GM12873 (cell line): ENCODE data around the gene IFI30.

Source experiments
- TF ChIP-seq, protein P1 (sequence below): IDR thresholded peaks from 2 replicates; pipeline ENCODE4 v1.5.1; 2012; ENCODE audit warnings: low read depth, mild to moderate bottlenecking, moderate library complexity, low read length, control low read depth; ENCODE audit not compliant: insufficient read depth; ENCODE audit errors: missing control alignments

Gene IFI30

DNA sequence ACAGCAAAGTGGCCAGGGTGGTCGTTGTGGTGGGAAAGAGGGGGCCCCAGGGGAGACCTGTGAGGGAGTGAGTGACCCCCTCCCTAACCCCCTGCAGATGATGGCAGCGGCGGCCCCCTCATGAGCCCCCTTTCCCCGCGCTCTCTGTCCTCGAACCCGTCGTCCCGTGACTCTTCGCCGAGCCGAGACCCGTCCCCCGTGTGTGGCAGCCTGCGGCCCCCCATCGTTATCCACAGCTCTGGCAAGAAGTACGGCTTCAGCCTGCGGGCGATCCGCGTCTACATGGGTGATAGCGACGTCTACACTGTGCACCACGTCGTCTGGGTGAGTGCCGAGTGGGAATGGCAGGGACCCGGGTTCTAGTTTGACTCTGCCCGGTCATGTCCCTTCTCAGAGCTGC, 28.7 kb upstream of the IFI30 start:
- TF ChIP-seq, protein P1, sequence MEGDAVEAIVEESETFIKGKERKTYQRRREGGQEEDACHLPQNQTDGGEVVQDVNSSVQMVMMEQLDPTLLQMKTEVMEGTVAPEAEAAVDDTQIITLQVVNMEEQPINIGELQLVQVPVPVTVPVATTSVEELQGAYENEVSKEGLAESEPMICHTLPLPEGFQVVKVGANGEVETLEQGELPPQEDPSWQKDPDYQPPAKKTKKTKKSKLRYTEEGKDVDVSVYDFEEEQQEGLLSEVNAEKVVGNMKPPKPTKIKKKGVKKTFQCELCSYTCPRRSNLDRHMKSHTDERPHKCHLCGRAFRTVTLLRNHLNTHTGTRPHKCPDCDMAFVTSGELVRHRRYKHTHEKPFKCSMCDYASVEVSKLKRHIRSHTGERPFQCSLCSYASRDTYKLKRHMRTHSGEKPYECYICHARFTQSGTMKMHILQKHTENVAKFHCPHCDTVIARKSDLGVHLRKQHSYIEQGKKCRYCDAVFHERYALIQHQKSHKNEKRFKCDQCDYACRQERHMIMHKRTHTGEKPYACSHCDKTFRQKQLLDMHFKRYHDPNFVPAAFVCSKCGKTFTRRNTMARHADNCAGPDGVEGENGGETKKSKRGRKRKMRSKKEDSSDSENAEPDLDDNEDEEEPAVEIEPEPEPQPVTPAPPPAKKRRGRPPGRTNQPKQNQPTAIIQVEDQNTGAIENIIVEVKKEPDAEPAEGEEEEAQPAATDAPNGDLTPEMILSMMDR, result no peak

DNA sequence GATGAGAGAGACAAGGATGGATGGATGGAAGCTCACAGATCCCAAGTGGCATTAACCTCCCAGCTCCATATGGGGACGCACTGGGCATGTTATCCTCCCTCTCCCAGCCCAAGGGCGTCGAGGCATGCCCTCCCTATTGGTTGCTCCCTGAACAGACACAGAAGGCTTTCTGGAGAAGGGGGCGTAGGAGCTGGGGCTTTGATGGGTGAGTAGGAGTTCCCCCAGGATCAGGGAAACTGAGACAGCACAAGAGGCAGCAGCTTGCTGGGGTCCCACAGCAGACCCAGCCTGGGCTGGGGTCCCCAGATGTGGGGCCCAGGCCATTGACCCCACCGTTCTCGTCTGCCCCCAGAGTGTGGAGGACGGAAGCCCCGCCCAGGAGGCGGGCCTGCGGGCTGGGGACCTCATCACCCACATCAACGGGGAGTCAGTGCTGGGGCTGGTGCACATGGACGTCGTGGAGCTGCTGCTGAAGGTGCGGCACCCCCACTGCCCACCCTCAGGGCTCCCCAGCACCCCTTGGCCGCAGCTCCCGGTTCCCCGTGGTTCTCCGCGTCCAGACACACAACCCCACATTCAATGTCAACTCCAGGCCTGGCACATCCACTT, 28.1 kb upstream of the IFI30 start:
- TF ChIP-seq, protein P1, result no peak

DNA sequence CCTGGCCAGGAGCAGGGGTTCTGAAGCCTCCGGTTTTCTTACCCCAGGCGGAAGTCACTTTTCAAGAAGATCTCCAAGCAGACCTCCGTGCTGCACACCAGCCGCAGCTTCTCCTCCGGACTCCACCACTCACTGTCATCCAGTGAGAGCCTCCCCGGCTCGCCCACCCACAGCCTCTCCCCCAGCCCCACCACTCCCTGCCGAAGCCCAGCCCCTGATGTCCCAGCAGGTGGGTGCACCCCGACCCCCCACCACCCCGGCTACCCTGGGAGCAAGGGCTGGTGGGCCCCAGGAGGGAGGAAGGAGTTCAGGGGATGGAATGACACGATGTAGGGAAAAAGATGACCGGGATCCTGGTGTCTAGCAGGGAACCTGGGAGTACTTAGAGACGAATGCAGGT, 26.2 kb upstream of the IFI30 start:
- TF ChIP-seq, protein P1, result no peak

DNA sequence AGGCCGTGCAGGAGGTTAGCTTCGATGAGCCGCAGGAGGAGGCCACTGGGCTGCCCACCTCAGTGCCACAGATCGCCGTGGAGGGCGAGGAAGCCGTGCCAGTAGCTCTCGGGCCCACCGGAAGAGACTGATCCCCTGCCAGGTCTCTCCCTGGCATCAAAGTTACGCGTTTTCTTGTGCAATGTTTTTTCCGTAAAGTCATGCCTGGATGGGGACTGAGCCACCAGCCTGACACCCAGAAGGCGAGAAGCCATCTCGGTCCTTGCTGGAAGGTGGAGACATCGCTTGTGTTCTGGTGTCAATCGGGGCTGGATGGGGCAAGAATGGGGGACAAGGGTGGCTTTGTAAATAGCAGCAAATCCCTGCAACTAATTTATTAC, 24.0 kb upstream of the IFI30 start:
- TF ChIP-seq, protein P1, result no peak

DNA sequence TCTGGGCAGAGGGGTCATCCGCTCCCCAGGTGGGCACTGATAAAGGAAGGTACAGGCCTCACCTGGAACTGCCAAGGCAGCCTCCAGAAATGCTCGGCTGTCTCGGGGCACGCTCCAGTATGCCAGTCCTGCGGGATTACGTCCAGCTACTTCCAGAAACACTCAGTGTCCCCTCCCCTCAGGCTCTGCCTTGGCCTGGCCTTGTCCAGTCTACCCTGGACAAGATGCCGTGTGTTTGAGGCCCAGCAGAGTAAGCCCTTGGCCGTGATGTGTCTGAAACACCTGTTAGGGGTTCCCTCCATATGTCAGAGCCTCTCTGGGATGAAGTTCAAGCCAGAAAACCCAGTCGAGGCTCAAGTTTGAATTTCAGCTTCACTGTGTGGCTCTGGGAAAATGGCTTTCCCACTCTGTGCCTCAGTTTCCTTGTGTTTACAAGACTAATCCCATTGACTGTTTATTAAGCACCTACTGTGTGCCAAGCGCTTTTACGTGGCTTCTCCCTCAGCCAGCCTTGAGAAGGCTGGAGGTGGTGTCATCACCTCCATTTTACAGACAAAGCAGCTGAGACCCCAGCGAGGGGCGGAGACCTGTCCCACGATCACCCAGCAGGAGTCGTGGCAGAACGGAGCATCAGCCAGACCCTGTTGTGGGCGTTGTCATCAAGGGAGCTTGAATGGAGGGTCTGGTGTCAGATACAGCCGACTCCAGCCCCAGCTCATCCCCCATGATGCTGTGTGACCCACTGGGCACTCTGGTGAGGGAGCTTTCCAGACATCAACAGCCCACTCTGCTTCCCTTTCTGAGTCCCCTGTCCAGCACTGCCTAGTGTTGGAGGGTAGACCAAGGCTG, 22.6 kb upstream of the IFI30 start:
- TF ChIP-seq, protein P1, result no peak

DNA sequence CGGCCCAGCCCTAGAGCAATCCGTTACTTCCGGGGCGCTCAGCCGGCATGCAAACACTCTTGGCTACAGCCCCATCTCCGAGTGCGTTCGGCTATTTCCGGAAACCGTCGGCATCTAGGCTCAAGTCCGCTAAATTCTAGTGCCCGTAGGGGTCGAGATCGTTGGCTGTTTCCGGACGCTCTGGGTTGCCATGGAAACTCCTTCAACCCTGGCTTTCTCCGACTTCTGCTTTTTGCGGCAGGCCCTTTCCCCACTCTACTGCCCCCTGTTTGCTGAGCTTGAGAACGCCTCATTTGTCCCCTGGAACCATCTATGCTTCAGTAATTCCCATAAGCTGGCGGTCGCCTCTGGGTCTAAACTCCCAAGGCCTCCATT, 21.2 kb upstream of the IFI30 start:
- TF ChIP-seq, protein P1, result peak; percentile 86

DNA sequence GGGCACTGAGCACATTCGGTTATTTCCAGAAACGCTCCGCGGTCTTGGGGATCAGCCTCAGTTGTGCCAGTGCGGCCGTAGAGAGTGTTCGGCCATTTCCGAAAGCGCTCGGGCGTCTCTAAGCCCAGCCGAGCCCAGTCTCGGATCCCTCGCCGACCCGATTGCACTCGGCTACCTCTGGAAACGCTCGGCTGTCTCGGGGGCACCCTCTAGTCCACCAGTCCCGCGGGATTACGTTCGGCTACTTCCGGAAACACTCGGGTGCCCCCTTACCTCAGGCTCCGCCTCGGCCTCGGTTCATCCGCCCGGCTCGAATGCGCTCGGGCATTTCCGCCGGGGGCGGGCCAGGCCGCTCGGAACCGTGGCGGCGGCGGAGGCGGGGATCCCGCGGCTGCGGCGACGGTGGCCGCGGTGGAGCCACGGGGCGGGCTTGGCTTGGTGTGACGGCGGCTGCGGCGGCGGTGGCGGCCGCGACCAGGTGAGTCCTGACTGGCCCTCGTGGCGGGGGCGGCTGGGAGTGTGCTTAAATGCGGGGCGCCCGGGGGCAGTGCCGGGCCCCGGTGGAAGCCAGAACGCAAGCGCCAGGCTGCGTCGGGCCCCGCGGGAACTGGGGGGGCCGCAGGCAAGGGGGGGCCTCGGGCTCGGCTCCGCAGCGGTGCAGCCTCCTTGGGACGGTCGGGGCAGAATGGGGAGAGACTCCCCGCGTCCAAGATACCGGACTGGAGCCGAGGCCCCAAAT, 20.6 kb upstream of the IFI30 start, which contains the start of gene PIK3R2:
TSS of gene PIK3R2 (plus strand) at position 347 of the 739 bp plus-strand sequence. CDS start 2,717 bp downstream, outside the sequence.
- TF ChIP-seq, protein P1, result no peak
